Measurements from ENCODE around the gene ASAP3.

GRCh38 chr1:23420778-23421177 lies 63.2 kb downstream of the ASAP3 start:
- TF ChIP-seq, protein P1, sequence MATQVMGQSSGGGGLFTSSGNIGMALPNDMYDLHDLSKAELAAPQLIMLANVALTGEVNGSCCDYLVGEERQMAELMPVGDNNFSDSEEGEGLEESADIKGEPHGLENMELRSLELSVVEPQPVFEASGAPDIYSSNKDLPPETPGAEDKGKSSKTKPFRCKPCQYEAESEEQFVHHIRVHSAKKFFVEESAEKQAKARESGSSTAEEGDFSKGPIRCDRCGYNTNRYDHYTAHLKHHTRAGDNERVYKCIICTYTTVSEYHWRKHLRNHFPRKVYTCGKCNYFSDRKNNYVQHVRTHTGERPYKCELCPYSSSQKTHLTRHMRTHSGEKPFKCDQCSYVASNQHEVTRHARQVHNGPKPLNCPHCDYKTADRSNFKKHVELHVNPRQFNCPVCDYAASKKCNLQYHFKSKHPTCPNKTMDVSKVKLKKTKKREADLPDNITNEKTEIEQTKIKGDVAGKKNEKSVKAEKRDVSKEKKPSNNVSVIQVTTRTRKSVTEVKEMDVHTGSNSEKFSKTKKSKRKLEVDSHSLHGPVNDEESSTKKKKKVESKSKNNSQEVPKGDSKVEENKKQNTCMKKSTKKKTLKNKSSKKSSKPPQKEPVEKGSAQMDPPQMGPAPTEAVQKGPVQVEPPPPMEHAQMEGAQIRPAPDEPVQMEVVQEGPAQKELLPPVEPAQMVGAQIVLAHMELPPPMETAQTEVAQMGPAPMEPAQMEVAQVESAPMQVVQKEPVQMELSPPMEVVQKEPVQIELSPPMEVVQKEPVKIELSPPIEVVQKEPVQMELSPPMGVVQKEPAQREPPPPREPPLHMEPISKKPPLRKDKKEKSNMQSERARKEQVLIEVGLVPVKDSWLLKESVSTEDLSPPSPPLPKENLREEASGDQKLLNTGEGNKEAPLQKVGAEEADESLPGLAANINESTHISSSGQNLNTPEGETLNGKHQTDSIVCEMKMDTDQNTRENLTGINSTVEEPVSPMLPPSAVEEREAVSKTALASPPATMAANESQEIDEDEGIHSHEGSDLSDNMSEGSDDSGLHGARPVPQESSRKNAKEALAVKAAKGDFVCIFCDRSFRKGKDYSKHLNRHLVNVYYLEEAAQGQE (IDR thresholded peaks at IDR 0.05), result no peak
- TF ChIP-seq, protein P2, sequence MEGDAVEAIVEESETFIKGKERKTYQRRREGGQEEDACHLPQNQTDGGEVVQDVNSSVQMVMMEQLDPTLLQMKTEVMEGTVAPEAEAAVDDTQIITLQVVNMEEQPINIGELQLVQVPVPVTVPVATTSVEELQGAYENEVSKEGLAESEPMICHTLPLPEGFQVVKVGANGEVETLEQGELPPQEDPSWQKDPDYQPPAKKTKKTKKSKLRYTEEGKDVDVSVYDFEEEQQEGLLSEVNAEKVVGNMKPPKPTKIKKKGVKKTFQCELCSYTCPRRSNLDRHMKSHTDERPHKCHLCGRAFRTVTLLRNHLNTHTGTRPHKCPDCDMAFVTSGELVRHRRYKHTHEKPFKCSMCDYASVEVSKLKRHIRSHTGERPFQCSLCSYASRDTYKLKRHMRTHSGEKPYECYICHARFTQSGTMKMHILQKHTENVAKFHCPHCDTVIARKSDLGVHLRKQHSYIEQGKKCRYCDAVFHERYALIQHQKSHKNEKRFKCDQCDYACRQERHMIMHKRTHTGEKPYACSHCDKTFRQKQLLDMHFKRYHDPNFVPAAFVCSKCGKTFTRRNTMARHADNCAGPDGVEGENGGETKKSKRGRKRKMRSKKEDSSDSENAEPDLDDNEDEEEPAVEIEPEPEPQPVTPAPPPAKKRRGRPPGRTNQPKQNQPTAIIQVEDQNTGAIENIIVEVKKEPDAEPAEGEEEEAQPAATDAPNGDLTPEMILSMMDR (IDR thresholded peaks at IDR 0.05; ENCODE audit: low read depth, low read length, missing input control), result no peak
- TF ChIP-seq HNF4A (conservative IDR thresholded peaks at IDR 0.05), result no peak
- TF ChIP-seq YY1 (IDR thresholded peaks at IDR 0.05), result no peak
- no peak for TF ChIP-seq TAF1 (conservative IDR thresholded peaks at IDR 0.05)
- TF ChIP-seq RAD21 (IDR thresholded peaks at IDR 0.05), result no peak
- no peak for TF ChIP-seq HNF4G (IDR thresholded peaks at IDR 0.05)
- TF ChIP-seq EGR1 (IDR thresholded peaks at IDR 0.05; ENCODE audit: low read depth in 2 of 2), result no peak
- no peak for TF ChIP-seq JUND (IDR thresholded peaks at IDR 0.05)
- TF ChIP-seq, protein P3, sequence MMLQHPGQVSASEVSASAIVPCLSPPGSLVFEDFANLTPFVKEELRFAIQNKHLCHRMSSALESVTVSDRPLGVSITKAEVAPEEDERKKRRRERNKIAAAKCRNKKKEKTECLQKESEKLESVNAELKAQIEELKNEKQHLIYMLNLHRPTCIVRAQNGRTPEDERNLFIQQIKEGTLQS (IDR thresholded peaks at IDR 0.05), result no peak
